Measurements from ENCODE around the gene HCRT.
"Not testable (repeated sequence)": the region's sequence is repeated elsewhere in the genome, so short reads cannot be mapped to it uniquely, and the experiment has no call there.

Gene HCRT

DNA sequence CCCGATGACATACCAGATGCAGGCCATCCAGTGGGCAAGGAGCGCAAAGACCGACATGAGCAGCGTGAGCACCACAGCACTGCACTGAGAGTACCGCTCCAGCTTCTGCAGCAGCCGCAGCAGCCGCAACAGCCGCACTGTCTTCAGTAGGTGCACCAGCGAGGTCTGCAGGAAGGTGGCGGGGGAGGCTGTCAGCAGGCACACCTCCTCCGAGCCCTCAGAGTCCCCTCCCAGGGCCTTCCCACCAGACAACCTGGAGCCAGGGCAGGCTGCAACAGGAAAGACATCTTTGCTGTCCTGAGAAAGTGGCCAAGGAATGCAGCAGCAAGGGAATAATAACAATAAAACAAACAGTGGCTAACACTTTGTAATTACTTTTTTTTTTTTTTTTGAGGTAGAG is 13.4 kb downstream of the HCRT start:
- Mint-ChIP-seq H3K4me3 (no peak overlapping the region), H3K4me1 (peaks cover 3% of the 10 kb centered on the region), H3K27ac (no peak overlapping the region), H3K27me3 (no peaks in the 10 kb centered on the region), H3K9me3 (no peaks in the 10 kb centered on the region), H3K36me3 (no peaks in the 10 kb centered on the region)

DNA sequence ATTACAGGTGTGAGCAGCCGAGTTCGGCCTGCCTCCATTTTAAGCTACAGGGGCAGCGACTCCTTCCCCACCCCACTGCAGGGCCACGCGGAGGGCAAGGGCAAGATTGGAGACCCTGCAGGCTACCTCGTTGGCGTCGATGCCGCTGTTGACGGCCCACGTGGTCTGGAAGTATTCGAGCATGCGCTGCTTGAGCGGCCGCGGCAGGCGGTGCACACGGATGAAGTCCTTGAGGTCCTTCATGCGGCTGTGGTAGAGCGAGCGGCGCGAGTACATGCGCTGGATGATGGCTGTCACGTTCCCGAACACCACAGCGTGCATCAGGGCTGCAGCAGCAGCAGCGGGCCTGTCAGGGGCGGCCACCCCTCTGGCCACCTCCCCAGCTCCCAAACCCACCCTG is 15.9 kb downstream of the HCRT start:
- no peak overlapping the region for H3K27ac Mint-ChIP-seq
- H3K27me3 Mint-ChIP-seq: no peaks in the 10 kb centered on the region
- no peak overlapping the region for H3K4me3 Mint-ChIP-seq
- no peaks in the 10 kb centered on the region for H3K36me3 Mint-ChIP-seq
- no peaks in the 10 kb centered on the region for H3K4me1 Mint-ChIP-seq
- H3K9me3 Mint-ChIP-seq: no peaks in the 10 kb centered on the region

DNA sequence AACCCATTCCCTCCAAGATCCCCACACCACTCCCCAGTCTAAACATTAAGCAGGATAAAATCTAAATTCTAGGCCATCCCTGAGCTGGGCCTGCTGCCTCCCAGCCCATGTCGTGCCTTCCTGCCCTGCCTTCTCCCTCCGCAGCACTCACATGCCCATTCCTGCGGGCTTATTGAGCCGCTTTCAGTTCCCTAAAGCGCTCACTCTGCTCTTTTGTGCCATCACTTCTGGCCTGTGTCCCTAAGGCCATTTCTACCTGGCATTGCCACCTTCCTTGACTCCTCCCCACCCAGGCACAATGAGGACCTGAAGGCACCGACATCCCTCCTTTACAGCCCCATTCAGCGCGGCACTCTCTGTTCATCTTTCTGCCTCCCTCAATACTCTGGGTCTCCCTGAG is 17.4 kb downstream of the HCRT start:
- no peak overlapping the region for H3K4me3 Mint-ChIP-seq

DNA sequence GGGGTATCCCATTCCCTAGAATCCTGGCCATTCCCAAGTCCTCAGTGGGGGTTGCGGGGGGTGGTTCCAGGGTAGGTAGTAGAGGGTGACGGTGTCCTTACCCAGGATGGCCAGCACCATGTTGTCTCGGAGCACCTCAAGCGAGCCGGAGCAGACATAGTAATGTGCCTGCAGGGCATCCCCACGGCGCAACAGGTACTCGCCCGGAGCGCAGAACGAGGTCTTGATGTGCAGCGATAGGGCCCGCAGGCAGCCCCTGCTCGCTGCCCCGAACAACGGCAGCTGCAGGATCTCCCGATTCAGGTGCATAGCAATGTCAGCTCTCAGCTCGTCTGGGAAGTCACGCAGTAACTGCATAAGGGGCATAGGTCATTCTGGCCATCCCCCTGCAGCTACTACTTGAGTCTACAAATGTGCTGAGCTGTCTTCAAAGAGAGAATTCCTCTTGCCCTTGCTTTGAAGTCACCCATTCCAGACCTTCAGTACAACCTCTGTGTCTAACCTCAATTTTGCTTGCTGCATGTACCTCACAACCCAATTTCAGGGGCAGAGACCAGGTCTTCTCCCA is 19.0 kb downstream of the HCRT start:
- Mint-ChIP-seq H3K4me3 (no peak overlapping the region), H3K36me3 (no peaks in the 10 kb centered on the region)

More for the DNA sequence above, 17.4 kb downstream of the HCRT start:
- H3K4me1 Mint-ChIP-seq: no peaks in the 10 kb centered on the region
- no peak overlapping the region for H3K27ac Mint-ChIP-seq
- no peaks in the 10 kb centered on the region for H3K27me3 Mint-ChIP-seq
- no peaks in the 10 kb centered on the region for H3K9me3 Mint-ChIP-seq
- no peaks in the 10 kb centered on the region for H3K36me3 Mint-ChIP-seq

DNA sequence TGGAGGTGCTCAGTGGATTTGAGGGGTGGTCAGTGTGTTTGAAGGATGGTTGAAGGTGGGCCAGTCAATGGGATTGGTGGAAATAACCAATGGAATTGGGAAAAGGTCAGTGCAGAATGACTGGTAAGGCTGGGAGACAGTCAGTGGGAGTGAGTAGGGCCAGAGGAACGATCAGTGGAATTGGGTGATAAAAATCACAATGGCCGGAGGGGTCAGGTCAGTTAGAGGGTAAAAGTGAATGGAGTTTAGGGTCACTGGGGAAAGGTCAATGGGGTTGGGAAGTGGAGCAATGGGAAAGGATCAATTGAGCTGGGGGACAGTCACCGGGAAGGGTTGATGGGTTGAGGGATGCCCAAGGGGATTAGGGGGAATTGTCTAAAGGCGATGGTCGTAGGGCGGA is 19.5 kb downstream of the HCRT start:
- Mint-ChIP-seq H3K36me3 (no peaks in the 10 kb centered on the region), H3K27ac (no peak overlapping the region), H3K9me3 (no peaks in the 10 kb centered on the region), H3K4me1 (no peaks in the 10 kb centered on the region), H3K27me3 (no peaks in the 10 kb centered on the region), H3K4me3 (no peak overlapping the region)

More for the DNA sequence above, 19.0 kb downstream of the HCRT start:
- H3K9me3 Mint-ChIP-seq: no peaks in the 10 kb centered on the region
- H3K27ac Mint-ChIP-seq: no peak overlapping the region
- no peaks in the 10 kb centered on the region for H3K27me3 Mint-ChIP-seq
- no peaks in the 10 kb centered on the region for H3K4me1 Mint-ChIP-seq

DNA sequence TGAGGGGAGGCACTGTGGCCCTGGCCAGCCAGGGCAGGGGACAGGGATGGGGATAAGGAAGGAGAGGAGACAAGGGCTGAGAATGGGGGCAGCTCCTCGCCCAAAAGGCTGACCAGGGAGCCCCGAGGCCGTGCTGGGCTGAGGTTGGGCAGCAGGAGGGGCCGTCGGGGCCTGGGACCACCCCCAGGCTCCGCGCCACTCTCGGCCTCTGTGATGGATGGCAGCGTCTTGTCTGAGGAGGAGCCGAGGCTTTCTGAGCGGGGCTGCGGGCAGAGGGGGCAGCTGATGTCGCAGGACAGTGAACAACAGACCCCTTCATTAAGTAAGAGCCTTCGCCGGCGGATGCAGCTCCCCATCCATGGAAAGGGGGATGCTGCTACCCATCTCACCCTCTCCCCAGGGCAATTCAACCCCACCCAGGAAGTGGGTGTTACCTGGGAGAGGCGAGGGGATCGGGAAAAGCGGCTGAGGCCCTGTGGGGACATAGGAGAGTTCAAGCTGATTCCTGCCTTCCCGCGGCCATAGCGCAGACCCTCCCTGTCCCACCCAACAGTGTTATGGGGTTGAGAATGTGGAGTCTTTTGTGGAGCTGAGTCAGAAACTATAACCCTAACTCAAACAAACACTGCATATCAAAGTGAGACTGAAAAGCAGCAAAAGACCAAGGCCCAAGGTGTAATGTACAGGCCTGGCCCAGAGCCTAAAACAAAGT is 21.4 kb downstream of the HCRT start:
- Mint-ChIP-seq H3K27ac (no peak overlapping the region), H3K4me3 (no peak overlapping the region), H3K9me3 (no peaks in the 10 kb centered on the region), H3K36me3 (no peaks in the 10 kb centered on the region), H3K27me3 (no peaks in the 10 kb centered on the region), H3K4me1 (no peaks in the 10 kb centered on the region)

DNA sequence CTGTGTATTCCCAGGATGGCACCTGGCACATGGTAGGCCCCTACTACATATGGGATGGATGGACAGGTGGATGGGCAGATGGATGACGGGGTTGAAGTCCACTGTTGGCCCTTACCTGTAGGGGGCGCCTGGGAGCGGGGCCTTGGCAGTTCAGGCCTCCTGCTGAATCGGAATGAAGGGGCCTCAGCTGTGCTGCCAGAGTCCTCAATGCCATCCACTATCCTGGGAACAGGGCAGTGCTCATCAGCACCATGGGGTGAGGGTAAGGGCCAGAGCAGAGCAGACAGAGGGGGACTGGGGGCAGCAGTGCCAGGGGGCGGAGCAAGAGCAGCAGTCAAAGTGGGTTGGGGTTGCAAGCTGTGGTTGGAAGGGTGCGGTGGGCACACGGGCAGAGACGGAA is 22.1 kb downstream of the HCRT start:
- no peaks in the 10 kb centered on the region for H3K9me3 Mint-ChIP-seq
- peak overlapping the region; percentile 65 for H3K27ac Mint-ChIP-seq
- no peaks in the 10 kb centered on the region for H3K27me3 Mint-ChIP-seq
- no peaks in the 10 kb centered on the region for H3K4me1 Mint-ChIP-seq
- no peak overlapping the region for H3K4me3 Mint-ChIP-seq
- H3K36me3 Mint-ChIP-seq: no peaks in the 10 kb centered on the region

DNA sequence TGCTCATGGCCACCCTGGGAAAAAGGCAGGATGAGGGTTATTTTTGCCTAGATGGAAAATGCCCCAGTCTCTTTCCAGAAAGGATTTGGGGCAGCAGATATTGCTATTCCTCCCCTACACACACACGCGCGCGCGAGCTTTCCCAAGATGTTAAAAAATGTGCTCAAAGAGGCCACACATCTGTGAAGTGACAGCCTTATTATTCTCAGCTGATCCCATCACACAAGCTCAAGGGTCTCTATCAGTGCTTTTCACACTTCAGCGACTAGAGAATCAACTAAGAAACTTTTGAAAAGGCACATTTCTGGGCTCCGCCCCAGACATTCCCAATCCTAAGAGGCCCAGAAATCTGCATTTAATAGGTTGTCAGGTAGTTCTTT is 24.7 kb downstream of the HCRT start:
- H3K27me3 Mint-ChIP-seq: no peaks in the 10 kb centered on the region
- H3K4me3 Mint-ChIP-seq: no peak overlapping the region
- H3K9me3 Mint-ChIP-seq: no peaks in the 10 kb centered on the region
- no peaks in the 10 kb centered on the region for H3K36me3 Mint-ChIP-seq
- peaks cover 5% of the 10 kb centered on the region for H3K4me1 Mint-ChIP-seq
- no peak overlapping the region for H3K27ac Mint-ChIP-seq

DNA sequence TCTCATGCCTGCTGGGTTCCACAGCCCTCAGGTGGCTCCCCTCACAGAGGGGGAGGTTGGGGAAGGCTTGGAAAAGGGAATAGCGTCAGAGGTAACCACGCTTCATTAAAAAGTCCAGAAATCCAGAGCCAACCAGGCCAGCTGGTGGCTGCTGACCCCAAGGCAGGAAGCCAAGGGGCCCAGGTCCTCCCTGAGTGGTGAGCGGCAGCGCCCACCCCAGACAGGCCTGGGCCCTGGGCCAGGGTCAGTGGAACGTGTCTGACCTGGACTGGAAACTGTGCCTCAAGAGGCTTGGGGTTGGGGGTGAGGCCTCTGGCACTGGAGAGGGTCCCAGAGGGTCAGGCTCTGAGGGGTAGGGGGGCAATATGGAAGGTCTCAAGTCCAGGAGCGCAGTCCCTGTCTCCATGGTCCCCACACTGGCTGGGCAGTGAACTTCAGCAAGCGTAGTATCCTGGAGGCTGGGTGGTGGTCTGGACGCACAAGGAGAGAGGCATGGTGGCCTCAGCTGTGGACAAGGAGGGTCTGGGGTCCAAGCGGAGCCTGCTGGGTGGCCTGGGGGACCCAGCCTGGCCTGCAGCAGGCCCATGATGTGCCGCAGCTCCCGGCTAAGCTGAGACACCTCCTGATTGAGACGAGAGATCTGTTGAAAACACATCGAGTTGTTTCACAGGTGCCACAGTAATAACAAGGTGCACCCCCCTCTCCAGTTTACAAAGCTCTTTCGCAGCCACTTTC is 25.3 kb downstream of the HCRT start:
- H3K27me3 Mint-ChIP-seq: no peaks in the 10 kb centered on the region
- no peaks in the 10 kb centered on the region for H3K9me3 Mint-ChIP-seq
- no peaks in the 10 kb centered on the region for H3K36me3 Mint-ChIP-seq
- H3K4me3 Mint-ChIP-seq: no peak overlapping the region
- H3K27ac Mint-ChIP-seq: no peak overlapping the region
- H3K4me1 Mint-ChIP-seq: peaks cover 5% of the 10 kb centered on the region

DNA sequence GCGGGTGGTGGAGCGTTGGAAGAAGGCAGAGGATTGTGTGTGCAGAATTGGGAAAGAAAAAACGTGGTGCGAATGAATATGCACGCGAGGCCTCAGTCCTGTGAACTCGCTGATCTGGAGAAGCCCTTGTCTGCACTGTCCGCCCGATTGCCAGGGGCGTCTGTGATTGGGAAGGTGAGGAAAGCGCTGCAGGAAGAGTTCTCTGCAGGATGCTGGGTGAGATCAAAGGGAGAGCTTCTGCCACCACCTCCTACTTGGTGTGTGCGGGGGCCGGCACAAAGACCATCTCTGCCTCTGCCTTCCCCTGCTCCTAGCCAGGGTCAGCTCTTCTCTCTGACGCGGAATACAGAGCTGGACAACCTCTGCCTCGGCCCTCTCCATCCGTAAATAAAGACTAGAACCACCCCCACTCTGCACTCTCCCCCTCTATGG is 29.6 kb downstream of the HCRT start:
- peak overlapping the region; percentile 47 for H3K27ac Mint-ChIP-seq

DNA sequence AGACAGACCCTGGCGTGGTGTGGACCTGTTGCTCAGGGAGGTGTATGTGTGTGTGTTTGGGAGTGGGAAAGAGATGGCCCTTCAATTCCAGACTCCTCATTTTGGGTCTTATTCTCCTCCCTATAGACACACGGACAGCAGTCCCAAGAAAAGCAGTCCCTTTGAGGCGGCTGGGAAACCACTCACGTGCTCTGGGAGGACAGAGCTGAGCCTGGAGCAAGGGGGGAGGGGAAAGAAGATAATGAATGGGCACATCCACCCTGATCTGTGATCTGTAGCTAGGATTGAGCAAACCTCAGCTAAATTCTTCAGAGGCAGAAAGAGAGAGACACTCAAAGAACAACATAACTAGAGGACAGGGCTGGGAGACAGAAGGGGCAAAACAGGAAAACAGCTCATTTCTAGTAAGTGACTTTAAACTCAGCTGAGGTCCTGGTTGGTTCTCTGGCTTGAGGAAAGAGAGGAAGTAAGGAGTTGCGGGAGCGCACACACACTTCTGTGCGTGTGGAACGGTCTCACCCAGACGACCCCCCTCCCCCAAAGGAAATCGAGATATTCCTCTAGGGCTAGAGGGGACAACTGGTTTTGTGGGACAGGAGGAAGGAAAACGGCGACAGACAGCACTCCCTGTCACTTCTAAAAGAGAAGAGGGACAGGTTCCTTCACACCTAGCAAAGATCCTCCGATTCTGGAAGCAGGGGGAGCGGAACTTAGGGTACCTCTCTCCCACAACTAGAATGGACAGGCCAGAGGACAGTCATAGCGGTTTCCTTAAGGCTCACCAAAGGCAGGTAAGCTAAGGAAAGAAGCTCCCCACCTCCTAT is 31.1 kb downstream of the HCRT start:
- peaks cover 4% of the 10 kb centered on the region for H3K36me3 Mint-ChIP-seq
- peak overlapping the region; percentile 98 for H3K27ac Mint-ChIP-seq
- H3K27me3 Mint-ChIP-seq: no peaks in the 10 kb centered on the region
- peaks cover 34% of the 10 kb centered on the region for H3K4me1 Mint-ChIP-seq
- H3K9me3 Mint-ChIP-seq: no peaks in the 10 kb centered on the region
- H3K4me3 Mint-ChIP-seq: peak overlapping the region; percentile 99

More for the DNA sequence above, 29.6 kb downstream of the HCRT start:
- Mint-ChIP-seq H3K4me1 (peaks cover 32% of the 10 kb centered on the region), H3K27me3 (no peaks in the 10 kb centered on the region), H3K9me3 (no peaks in the 10 kb centered on the region), H3K4me3 (peak overlapping the region; percentile 99), H3K36me3 (peaks cover 4% of the 10 kb centered on the region)

DNA sequence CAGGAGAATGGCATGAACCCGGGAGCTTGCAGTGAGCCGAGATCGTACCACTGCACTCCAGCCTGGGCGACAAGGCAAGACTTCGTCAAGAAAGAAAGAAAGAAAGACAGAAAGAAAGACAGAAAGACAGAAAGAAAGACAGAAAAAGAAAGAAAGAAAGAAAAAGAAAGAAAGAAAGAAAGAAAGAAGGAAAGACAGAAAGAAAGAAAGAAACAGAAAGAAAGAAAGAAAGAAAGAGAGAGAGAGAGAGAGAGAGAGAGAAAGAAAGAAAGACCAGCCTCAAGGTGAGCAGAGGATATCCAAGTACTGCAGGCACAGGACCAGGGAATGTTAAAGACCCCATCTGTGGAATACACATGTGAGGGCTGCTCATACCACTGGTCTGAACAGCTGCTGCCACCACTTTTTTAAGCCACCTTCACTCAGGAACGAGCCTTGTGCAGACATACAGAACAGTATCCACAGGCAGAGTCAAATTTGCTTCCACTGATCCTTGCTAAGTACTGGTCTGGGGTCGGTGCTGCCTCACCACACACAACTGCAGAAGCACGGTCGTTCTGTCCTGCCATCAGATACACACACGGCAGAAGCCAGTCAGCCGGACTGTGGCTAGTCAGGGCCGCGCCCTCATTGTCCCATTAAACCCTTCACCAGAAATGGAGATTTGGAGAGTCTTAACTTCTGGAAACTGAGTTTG is 38.2 kb downstream of the HCRT start:
- Mint-ChIP-seq H3K36me3 (peaks cover 3% of the 10 kb centered on the region), H3K27me3 (no peaks in the 10 kb centered on the region), H3K4me1 (peaks cover 36% of the 10 kb centered on the region), H3K9me3 (no peaks in the 10 kb centered on the region), H3K4me3 (no peak overlapping the region), H3K27ac (no peak overlapping the region)

DNA sequence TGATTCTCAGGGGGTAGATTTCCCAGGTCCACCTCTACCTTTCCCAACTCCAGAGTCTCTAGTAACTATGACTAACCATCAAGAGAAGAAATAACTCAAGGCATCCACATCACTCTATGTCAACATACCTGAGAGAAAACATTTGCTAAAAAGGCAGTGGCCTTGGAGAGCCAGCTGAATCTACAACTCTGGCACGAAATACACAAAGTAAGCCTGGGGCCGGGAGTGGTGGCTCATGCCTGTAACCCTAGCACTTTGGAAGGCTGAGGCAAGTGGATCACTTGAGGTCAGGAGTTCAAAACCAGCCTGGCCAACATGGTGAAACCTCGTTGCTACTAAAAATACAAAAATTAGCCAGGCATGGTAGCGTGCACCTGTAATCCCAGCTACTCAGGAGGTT is 42.1 kb downstream of the HCRT start:
- peaks cover 45% of the 10 kb centered on the region for H3K4me1 Mint-ChIP-seq
- not testable (repeated sequence) for H3K4me3 Mint-ChIP-seq

DNA sequence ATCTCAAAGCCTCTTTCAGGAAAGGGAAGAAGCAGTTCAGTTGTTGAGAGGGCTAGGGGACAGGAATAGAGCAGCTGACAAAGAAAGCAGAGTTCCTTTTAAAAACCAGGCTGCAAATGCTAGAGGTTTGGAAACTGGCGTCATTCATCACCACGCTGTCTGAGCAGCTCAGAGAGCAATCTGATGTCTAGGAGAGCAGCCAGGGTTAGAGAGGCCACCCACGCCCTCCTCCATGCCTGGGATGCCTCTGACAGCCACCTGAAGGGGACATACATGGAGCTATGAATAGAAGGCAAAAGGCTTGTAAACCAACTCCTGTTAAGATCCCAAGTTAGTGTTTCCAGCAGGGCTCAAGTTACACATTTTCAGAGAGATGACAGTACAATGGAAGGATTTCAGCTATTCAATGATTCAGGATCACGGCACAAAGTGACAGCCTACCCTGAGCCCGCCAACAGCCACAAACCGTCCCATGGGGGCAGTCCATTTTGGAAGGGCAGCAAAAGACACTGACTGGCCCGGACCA is 42.8 kb downstream of the HCRT start:
- Mint-ChIP-seq H3K4me1 (peaks cover 49% of the 10 kb centered on the region), H3K9me3 (no peaks in the 10 kb centered on the region), H3K27ac (no peak overlapping the region)

More for the DNA sequence above, 42.1 kb downstream of the HCRT start:
- H3K9me3 Mint-ChIP-seq, H3K36me3 Mint-ChIP-seq, H3K27me3 Mint-ChIP-seq: not testable (repeated sequence)
- H3K27ac Mint-ChIP-seq: peak overlapping the region; percentile 32

DNA sequence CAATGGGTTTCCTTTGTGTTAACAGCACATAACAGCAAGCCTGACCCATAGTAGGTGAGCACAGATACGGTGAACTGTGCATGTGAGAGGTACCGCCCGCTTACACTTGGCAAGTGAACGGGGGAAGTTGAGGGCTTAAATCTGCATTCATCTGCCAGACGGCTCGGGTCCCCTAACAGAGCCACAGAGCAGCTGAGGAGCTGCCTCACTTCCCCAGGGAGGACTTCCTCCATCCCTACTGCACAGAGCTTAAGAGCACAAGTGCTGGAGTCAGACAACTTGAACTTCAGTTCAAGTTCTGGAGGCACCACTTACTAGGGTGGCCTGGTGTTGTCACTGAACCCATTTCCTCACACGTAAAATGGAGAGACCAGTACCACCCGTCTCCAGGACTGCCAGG is 43.9 kb downstream of the HCRT start:
- H3K36me3 Mint-ChIP-seq: peaks cover 8% of the 10 kb centered on the region
- H3K9me3 Mint-ChIP-seq: no peaks in the 10 kb centered on the region
- no peak overlapping the region for H3K4me3 Mint-ChIP-seq
- no peak overlapping the region for H3K27ac Mint-ChIP-seq
- H3K27me3 Mint-ChIP-seq: no peaks in the 10 kb centered on the region
- H3K4me1 Mint-ChIP-seq: peaks cover 47% of the 10 kb centered on the region

More for the DNA sequence above, 42.8 kb downstream of the HCRT start:
- H3K36me3 Mint-ChIP-seq: peaks cover 8% of the 10 kb centered on the region
- no peak overlapping the region for H3K4me3 Mint-ChIP-seq
- H3K27me3 Mint-ChIP-seq: no peaks in the 10 kb centered on the region
